Activated naive CD4-positive, alpha-beta T cell treated with anti-CD3 and anti-CD28 coated beads, Interleukin-2, amount 50 U/mL, for 24 hours (primary cell): Measurements from ENCODE around the gene STK11.

Experiments used
- H3K27ac Mint-ChIP-seq: one replicate; pipeline ENCODE4 v1.8.0; 2021; ENCODE audit warnings: mild to moderate bottlenecking, mixed read lengths
- H3K27me3 Mint-ChIP-seq: one replicate; pipeline ENCODE4 v1.8.0; 2021; ENCODE audit warnings: mixed read lengths
- H3K36me3 Mint-ChIP-seq: one replicate; pipeline ENCODE4 v1.8.0; 2021; ENCODE audit warnings: mixed read lengths
- H3K4me1 Mint-ChIP-seq: one replicate; pipeline ENCODE4 v1.8.0; 2021; ENCODE audit warnings: mixed read lengths
- H3K4me3 Mint-ChIP-seq: one replicate; pipeline ENCODE4 v1.8.0; 2021; ENCODE audit warnings: mild to moderate bottlenecking, mixed read lengths
- H3K9me3 Mint-ChIP-seq: one replicate; pipeline ENCODE4 v1.8.0; 2021; ENCODE audit warnings: mixed read lengths

The STK11 gene

DNA sequence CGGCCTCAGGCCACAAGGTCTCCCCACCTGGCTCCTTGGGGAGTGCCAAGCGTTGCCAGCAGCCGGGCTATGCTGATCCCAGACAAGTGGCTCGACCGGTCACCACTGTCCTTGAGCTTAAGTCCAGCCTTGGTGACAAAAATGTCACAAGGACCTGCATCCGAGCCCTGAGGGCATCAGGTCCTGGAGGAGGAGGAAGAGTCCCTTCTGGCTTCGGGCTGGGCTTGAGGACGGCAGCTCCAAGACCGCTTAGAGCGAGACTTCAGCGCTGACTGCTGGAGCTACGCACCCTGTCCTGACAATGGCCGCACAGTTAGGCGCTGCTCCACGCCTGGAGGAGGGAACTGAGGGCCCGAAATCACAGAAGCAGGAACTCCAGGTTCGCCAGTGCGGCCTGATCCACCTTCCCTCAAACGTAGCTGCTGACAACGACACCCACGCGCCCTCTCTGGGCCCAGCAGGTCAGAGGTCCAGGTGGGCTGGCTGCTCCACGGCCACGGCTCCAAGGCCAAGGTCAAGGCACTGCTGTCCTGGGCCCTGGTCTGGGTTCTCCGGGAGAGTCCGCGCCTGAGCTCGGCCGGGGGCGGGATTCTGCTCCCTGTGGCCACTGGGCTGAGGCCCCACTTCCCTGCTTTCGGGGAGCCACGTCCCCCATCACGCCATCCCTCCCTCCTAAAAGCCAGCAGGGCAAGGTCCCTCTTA, 38.6 kb upstream of the STK11 start:
- Mint-ChIP-seq H3K27me3 (no peaks in the 10 kb centered on the region), H3K9me3 (no peaks in the 10 kb centered on the region), H3K36me3 (no peaks in the 10 kb centered on the region), H3K4me3 (no peak overlapping the region), H3K27ac (no peak overlapping the region), H3K4me1 (peaks cover 21% of the 10 kb centered on the region)

DNA sequence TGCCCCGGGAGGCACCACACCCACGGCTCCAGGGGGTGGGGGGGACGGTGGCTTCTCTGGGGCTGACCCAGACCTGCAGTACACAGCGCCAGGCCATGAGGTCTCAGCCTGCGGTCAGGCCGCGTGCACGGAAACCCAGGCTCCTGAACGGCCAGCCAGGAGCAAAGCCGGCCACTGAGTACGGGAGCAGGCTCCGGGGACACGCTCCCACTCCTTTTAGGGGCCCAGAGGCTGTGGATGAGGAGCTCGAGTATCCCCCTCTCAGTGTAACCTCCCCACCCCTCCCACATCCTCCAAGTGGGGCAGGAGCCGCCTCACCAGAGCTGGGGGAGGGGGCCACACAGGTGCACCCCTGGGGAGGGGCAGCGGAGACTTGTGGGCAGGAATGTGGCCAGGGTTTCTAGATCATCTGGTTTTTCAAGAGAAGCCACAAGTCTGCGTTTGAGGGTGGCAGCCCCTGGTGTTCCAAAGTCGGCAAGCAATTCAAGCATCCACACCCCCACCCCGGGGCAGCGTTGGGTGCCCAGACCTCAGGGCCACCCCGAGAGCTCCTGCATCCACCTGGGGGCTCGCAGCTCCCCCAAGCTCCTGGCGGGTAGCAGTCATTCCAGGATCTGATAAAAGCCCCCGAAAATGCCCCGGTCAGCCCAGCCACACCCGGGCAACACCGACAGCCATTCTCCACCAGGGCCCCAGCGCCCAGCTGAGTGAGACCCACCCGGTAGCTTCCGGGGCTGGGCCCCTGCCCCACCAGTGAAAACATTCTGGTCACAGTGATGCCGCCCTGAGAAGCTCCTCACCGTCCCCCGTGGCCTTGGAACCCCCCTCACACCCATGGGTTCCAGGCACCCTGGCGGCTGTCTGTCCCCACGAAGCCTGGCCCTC, 37.6 kb upstream of the STK11 start:
- H3K27me3 Mint-ChIP-seq, result no peaks in the 10 kb centered on the region
- no peak overlapping the region for H3K4me3 Mint-ChIP-seq
- no peaks in the 10 kb centered on the region for H3K36me3 Mint-ChIP-seq
- H3K4me1 Mint-ChIP-seq, result peaks cover 20% of the 10 kb centered on the region
- H3K9me3 Mint-ChIP-seq, result no peaks in the 10 kb centered on the region
- H3K27ac Mint-ChIP-seq, result no peak overlapping the region

DNA sequence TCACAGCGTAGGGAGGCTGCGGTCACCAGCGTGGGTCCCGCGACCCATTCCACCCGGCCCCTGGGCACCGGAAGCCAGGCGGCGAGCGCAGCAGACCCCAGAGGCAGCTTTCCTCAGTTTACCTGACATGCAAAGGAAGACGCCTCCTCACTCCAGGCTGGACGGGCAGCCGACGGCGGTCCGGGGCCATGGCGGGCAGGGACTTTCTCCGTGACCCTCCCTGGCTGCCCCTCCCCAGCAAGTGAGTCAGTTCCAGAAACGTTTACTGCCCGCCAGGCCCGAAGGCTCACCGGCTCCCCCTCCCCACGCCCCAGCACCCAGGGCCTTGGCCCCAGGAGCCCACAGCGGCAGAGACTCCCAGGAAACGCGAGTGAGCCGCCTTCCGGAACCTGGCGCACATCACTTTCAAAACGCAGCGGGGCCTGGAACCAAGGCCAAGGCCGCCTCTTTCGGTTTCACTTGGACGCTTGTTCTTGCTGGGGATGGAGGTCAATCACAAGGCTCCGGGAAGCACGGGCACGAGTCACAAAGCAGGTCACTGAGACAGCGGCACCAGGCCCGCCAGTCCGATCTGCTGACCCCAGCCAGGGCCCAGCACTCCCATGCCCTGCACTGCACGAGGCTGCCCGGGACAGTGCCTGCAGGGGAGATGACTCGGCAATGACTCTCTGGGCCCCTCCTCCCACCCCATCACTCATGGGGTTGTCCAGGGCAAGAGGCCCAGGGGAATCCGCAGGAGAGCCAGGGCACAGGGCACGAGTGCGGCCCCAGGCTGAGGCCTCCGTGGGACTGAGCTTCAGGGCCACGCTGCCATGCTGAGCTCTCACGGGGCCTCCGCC, 36.8 kb upstream of the STK11 start:
- Mint-ChIP-seq H3K27ac (no peak overlapping the region), H3K27me3 (no peaks in the 10 kb centered on the region), H3K9me3 (no peaks in the 10 kb centered on the region), H3K4me1 (peaks cover 18% of the 10 kb centered on the region), H3K36me3 (no peaks in the 10 kb centered on the region), H3K4me3 (no peak overlapping the region)

DNA sequence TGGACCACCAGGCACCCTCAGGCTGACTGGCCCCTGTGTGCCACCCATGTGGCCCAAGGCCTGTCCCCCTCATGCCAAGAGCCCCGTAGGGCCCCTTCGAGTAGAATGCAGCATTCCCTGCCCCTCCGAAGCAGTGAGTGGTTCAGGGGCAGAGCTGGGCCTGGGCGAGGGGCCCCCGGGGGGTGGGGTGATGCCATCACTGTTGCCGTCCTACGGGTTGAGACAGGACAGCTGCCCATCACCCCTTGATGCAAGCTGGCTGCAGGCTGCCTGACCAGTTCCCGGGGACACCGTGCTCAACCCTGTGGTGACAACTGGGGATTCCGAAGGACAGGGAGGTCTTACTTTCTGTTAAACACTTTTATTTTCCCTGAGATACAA, 36.2 kb upstream of the STK11 start:
- Mint-ChIP-seq H3K9me3 (no peaks in the 10 kb centered on the region), H3K36me3 (no peaks in the 10 kb centered on the region), H3K4me3 (no peak overlapping the region), H3K27ac (no peak overlapping the region), H3K27me3 (no peaks in the 10 kb centered on the region), H3K4me1 (peaks cover 20% of the 10 kb centered on the region)

DNA sequence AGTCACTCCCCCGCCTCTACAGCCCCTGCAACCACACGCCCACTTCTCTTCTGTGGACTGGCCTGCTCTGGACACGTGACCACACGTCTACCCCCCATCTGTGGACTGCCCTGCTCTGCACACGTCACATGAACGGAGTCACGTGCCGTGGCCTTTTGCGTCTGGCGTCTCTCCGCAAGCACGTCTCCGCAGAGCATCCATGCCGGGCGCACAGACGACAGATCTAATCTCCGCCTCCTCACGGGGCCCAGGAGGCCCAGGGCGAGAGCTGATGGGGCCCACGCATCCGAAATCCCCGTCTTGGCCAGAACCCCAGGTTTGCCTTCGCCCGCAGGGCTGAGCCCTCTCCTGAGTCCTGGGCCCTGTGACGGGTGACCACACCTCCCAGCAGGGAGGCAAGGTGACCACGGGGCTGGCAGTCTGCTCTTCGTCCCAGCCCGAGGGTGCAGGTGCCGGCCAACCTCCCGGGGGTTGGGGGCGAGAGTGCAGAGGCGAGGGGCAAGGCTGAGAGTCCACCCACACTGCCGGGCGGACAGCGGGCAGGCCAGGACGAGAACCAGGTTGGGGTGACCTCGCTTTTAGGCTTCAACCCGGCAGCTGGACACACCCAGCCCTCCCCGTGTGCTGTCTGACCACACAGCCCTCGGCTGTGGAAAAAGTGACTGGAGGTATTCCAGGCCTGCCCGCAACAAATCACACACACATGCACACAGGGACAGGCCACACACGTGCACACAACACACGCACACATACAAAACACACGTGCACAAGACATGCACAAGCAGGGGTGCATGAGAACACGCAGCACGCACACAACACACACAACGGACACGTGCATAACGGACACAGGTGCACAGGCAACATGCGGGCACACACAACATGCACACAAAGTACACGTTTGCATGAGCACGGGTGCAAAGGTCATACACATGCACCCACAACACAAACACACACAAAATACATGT, 35.4 kb upstream of the STK11 start:
- Mint-ChIP-seq H3K27me3 (no peaks in the 10 kb centered on the region), H3K4me1 (peaks cover 26% of the 10 kb centered on the region), H3K4me3 (peak overlapping the region; percentile 6), H3K27ac (peak overlapping the region; percentile 23), H3K9me3 (no peaks in the 10 kb centered on the region), H3K36me3 (no peaks in the 10 kb centered on the region)

DNA sequence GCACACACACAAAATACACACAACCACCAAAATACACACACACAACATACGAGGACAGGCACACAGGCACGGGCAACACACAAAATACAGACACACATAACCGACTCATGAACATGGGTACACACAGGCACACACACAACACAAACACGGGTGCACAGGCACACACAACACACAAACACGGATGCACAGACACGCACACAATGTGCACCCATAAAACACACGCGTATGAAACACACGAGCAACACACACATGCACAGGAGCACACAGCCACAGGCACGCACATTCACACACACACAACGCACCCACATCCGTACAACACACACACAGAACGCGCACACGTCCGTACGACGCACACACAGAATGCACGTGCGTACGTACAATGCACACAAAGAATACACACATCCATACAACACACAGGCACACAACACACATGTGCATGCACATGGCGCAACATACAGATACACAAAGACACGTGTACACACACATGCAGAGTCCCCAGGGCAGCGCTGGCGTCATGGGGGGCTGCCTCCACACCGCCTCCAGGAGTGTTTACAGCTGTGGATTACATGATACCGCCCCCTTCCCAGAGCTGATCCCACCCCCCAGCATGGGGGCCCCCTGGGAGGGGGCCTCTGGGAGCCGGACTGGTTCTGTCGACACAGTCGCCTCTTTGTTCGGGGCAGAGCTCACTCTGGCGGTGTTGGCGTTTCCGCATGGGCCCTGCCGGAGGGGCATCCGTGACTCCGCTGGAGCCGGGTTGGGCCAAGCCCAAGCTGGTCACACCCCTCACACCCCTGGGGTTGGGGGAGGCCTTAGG, 34.4 kb upstream of the STK11 start:
- H3K36me3 Mint-ChIP-seq, result no peaks in the 10 kb centered on the region
- peak overlapping the region; percentile 26 for H3K4me3 Mint-ChIP-seq
- peaks cover 26% of the 10 kb centered on the region for H3K4me1 Mint-ChIP-seq
- peak overlapping the region; percentile 42 for H3K27ac Mint-ChIP-seq
- H3K9me3 Mint-ChIP-seq, result no peaks in the 10 kb centered on the region
- no peaks in the 10 kb centered on the region for H3K27me3 Mint-ChIP-seq

DNA sequence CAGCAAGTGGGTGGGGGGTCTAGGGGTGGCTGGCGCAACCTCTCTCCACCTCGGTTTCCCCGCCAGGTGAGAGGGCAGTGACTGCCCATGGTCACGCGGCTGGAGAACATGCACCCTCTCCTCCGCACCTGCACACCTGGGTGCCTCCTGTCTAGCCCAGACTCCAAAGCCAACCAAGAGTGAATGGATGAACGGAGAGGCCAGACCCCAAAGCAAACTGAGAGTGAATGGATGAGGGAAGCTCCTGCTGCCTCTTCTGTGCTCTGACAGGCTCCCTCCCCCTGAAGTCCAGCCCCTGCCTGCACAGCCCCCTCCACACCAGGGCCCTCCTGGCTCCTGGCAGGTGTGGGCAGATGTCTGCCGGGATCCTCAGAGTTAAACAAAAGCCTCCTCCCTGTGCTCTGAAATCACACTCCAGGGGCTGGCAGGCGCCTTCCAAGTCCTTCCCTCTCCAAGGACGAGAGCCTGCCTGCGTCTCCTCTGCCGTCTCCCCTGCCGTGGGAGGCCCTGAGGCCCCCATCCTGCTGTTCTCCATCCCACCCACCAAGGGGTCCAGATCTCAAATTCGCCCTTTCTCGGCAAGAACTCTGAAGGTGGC, 33.7 kb upstream of the STK11 start:
- no peaks in the 10 kb centered on the region for H3K36me3 Mint-ChIP-seq
- H3K27me3 Mint-ChIP-seq, result no peaks in the 10 kb centered on the region
- H3K4me1 Mint-ChIP-seq, result peaks cover 26% of the 10 kb centered on the region
- peak overlapping the region; percentile 54 for H3K4me3 Mint-ChIP-seq
- no peaks in the 10 kb centered on the region for H3K9me3 Mint-ChIP-seq
- H3K27ac Mint-ChIP-seq, result no peak overlapping the region

DNA sequence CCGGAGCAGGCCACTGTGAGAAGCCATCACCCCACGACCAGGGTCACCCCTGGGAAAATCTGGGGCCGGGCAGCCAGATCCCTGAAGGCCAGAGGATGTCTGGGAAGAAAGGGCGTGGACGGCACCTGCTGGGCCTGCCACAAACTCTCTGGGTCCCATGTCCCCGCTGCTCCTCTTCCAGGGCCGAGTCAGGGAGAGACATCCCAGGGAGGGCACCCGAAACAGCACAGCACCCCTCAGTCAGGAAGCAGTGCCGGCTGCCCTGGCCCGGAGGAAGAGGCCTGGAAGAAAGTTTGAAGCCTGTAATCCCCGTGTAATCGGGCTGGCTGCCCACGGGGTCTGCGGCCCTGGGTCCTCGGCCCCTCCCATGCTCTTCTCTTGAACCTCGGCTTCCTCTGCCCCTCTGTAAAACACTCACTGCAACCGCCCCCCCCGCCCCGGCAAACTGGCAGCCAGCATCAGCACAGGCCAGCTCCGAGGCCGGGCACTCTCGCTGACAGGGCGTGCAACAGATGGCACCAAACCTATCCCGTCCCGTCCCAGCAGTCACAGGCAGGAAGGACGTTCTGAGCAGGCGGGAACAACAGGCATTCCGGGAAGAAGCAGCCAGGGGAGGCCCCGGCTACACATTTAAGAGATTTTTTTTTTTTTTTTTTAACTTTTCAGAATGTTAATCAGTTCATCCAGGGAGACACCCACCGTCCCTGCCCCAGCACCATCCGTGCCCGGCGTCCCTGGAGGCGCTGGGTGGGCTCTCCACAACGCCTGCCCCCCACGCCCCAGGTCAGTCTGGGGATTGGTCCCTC, 33.0 kb upstream of the STK11 start:
- H3K9me3 Mint-ChIP-seq, result no peaks in the 10 kb centered on the region
- H3K27me3 Mint-ChIP-seq, result no peaks in the 10 kb centered on the region
- peaks cover 26% of the 10 kb centered on the region for H3K4me1 Mint-ChIP-seq
- H3K4me3 Mint-ChIP-seq, result peak overlapping the region; percentile 89
- H3K36me3 Mint-ChIP-seq, result no peaks in the 10 kb centered on the region
- H3K27ac Mint-ChIP-seq, result no peak overlapping the region

DNA sequence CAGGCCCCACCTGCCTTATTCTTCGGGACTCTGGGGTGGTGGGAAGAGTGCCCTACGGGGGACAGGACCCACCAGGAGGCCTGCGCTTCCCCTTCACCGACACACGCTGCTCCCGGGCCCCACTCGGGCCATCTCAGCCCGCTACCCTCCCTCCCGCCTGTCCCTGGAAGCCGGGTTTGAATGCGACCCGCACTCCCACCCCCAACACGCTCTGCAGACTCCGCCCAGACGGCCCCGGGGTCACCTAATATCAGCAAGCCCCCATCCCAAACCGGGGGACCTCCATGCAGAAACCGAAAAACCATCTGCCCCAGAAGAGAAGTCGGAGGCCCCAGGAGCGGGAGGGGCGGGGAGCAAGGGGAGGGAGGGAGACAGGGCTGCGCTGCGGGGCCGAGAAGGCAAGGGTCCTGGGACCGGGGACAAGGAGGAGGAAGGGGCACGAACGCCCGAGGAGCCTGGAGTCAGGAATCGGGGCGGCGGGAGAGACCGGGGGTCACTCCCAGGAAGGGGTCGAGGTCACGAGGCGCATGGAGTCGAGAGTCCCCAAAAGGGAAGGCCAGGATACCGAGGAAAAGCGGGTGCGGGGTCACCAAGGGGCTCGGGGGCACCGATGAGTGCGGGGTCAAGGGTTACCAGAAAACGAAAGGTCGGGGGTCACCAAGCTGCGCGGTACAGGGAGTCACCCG, 32.3 kb upstream of the STK11 start:
- H3K27ac Mint-ChIP-seq, result peak overlapping the region; percentile 88
- no peaks in the 10 kb centered on the region for H3K36me3 Mint-ChIP-seq
- no peaks in the 10 kb centered on the region for H3K9me3 Mint-ChIP-seq
- H3K4me1 Mint-ChIP-seq, result peaks cover 26% of the 10 kb centered on the region
- peak overlapping the region; percentile 89 for H3K4me3 Mint-ChIP-seq
- H3K27me3 Mint-ChIP-seq, result no peaks in the 10 kb centered on the region

DNA sequence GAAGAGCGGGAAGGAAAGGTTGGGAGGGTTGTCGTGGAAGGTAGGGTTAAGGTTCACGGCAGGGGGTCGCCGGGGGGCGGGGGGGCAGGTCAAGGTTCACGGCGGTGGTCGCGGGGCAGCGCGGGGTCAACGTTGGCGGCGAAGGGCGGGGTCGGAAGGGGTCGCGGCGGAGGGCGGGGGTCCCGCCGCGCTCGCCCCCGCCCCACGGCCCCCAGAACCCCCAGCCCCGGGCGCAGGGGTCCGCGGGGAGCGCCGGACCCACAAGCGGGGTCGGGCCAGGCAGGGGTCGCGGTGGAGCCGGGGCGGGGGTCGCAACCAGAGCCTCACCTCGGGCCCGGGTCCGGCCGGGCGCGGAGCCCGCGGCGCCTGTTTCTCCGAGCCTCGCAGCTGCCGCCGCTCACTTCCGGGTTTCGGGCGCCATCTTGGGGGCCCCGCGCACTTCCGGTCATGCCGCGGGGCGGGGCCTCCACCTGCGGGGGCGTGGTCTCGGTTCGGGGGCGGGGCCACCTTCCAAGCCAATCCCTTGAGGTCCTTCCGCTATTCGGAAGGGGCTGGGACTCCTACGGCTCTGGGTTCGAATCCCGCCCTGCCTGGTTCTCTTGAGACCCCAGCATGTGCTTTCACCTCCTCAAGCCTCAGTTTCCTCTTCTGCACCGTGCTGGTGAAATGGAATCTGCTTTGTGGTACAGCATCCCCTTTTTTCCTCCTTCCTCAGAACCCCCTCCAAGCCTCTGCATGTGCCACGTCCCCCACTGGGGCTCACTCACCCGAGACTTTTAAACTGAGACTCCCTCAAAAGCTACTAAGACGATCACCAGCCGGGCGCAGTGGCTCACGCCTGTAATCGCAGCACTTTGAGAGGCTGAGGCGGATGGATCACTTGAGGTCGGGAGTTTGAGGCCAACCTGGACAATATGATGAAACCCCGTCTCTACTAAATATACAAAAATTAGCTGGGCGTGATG, 31.5 kb upstream of the STK11 start, which contains the start of gene SBNO2:
TSS of gene SBNO2 (minus strand) at position 424 of the 965 bp plus-strand sequence. CDS start 19,992 bp downstream, outside the sequence.
- Mint-ChIP-seq H3K27ac (peak within 1 kb of the TSS; percentile 88), H3K36me3 (no peaks in the 10 kb centered on the region), H3K4me1 (peaks cover 26% of the 10 kb centered on the region), H3K4me3 (peak within 1 kb of the TSS; percentile 89), H3K27me3 (no peaks in the 10 kb centered on the region), H3K9me3 (no peaks in the 10 kb centered on the region)

DNA sequence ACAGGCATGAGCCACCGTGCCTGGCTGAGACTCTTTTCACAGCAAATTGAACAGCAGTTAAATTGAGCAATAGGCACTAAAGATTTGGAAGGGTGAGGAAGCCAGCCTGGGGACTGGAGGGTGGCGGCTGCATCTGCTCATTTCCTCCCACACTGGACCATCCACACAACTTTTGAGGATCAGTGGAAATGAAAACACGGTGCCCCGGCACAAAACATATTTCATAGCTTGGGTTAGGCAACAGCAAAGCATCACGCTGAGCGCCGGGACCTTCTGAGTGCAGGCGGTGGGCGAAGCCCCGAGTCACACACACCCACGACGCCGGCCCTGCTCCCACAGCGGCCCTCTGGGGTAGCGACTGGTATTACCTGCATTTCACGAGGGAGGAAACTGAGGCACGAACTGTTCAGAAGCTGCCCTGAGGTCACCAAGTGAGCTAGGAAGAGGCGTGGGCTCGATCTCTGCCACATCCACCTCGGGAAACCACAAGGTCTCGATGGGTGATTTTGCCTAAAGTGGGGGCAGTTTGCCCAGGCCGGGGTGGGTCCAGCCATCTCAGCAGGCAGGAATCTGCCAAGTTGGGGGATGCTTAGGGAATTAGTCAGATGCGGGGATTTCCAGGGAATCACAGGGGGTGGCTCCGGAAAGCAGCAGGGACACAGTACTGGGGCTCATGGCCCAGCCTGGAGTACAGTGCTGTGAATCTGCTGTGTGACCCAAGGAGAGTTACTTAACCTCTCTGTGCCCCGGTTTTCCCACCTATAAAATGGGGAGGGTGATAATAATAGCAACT, 28.1 kb upstream of the STK11 start:
- Mint-ChIP-seq H3K9me3 (no peaks in the 10 kb centered on the region), H3K27ac (peak overlapping the region; percentile 23), H3K4me3 (no peak overlapping the region), H3K27me3 (no peaks in the 10 kb centered on the region), H3K36me3 (no peaks in the 10 kb centered on the region), H3K4me1 (peaks cover 17% of the 10 kb centered on the region)
